GM12801 (cell line): ENCODE data around the gene KPNA4.

Source experiments
- CTCF ChIP-seq: IDR thresholded peaks from one replicate; pipeline ENCODE4 v1.5.1; 2011; ENCODE audit warnings: control low read depth; ENCODE audit not compliant: insufficient read length; ENCODE audit errors: extremely low read depth

KPNA4 gene

DNA sequence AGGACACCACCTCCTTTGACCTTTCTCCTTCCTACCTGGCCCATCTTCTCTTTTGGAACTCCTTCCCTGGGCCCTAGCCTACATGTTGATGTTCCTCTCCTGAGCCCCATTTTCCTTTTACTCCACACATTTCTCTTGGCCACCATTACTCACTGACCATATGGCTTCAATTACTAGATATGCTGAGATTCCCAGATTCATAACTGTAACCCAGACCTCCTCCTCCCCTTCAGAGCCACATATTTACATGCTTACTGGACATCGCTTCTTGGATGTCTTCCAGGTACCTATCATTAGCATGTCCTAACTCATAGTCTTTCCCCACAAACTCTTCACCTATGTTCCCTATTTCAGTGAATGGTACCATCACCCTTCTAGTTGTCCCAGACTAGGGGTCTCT is 91.4 kb downstream of the KPNA4 start:
- no peak for TF ChIP-seq CTCF

DNA sequence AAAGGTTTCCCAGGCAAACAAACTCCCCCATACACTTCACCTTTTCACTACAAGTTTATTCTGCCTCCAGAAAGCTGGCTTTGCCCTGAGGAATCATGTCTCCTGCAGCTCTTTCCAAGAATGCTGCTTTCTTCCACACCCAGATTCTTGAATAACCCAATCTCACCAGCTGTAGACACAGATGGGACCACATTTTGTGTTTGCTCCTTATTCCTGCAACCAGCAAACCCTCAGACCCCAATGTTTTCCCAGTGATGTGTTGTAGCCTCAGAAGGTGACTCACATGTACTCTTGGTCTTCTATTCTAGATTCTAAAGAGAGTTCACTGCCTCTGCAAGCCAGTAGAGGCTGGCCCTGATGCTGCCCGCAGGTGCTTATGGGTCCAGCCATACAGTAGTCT is 92.2 kb downstream of the KPNA4 start:
- no peak for TF ChIP-seq CTCF

GRCh38 chr3:160472344-160472743 is 93.0 kb downstream of the KPNA4 start:
- no peak for TF ChIP-seq CTCF

GRCh38 chr3:160471892-160472291 is 93.5 kb downstream of the KPNA4 start:
- TF ChIP-seq CTCF, result no peak

DNA sequence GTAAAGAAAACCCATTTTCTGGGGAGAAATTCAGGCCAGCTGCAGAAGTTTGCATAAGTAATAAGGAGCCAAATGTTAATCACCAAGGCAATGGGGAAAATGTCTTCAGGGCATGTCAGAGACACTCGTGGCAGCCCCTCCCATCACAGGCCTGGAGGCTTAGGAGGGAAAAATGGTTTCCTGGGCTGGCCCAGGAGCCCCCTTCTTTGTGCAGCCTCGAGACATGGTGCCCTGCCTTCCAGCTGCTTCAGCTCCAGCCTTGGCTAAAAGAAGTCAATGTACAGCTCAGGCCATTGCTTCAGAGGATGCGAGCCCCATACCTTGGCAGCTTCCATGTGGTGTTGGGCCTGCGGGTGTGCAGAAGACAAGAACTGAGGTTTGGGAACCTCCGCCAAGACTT is 95.2 kb downstream of the KPNA4 start:
- TF ChIP-seq CTCF, result no peak

- no peak for TF ChIP-seq CTCF
These were observed 100.4 kb downstream of the KPNA4 start for GRCh38 chr3:160464971-160465370.

DNA sequence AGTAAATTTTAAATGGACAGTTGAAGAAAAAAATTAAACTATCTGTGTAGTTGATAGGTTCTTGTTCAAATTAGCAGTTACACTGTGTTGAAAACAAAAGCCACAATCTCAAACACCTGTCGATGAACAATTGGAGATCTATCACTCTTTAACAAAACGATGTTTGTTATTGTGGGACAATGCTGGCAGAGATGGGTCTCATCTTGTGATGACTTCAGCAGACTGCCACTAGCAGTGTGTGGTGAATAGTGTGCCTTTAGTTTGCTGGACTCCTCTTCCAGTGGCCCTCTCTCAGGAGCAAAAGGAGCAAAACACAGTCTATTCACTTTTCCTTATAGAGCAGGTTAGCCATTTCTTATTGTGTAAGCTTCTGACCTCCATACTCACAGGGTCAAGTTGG is 101.0 kb downstream of the KPNA4 start:
- no peak for TF ChIP-seq CTCF

GRCh38 chr3:160460033-160460432 is 105.3 kb downstream of the KPNA4 start:
- TF ChIP-seq CTCF, result no peak
